PC-9 (cell line): ENCODE data around the gene CLEC16A. TPM values are rescaled to one million over a fixed set of nuclear protein-coding genes. Genes with fewer than 3 reads are reported as not detected.
A peak's percentile ranks its signal among the peaks of the same experiment; 100 is the strongest.

ENCODE experiments used
- BruUV-seq: library from RNA; stranded (reverse); fragments of 400-500 nt; replicated peaks from 2 replicates; lab custom pipeline; 2021; lab: Mats Ljungman, UMichigan
- CTCF ChIA-PET: fragments of 300-600 bp; sonication (Branson Sonifier 250); formaldehyde crosslinking; loops from one replicate; lab custom pipeline; 2022; ENCODE audit warnings: antibody characterized with exemption; lab: Charles Lee
- POLR2A ChIA-PET: fragments of 300-600 bp; sonication (Branson Sonifier 250); formaldehyde crosslinking; loops from one replicate; lab custom pipeline; 2022; ENCODE audit warnings: antibody characterized with exemption; ENCODE audit not compliant: unreplicated experiment; lab: Charles Lee
- DNase-seq, 2 experiments: peaks; one replicate each; pipeline versions ENCODE4 v3.0.0 to v3.0.0-alpha.2; 2015 to 2022; ENCODE audit warnings: mixed read lengths in 1 of 2
- H2AFZ ChIP-seq: fragments of 200-600 bp; sonication (generic); 2 replicates; pipeline ENCODE4 v1.8.1; 2017; ENCODE audit warnings: antibody characterized with exemption
- H3F3A ChIP-seq: fragments of 200-600 bp; sonication (generic); 2 replicates; pipeline ENCODE4 v1.8.1; 2017; ENCODE audit warnings: antibody characterized with exemption, mild to moderate bottlenecking, low read depth; ENCODE audit not compliant: insufficient read depth
- H3K27ac ChIP-seq: fragments of 200-600 bp; sonication (generic); 2 replicates; pipeline ENCODE4 v1.6.1; 2016; ENCODE audit warnings: mixed run types
- H3K27me3 ChIP-seq: fragments of 200-600 bp; sonication (generic); 2 replicates; pipeline ENCODE4 v1.6.1; 2016; ENCODE audit warnings: low read depth, mixed run types; ENCODE audit not compliant: insufficient read depth
- H3K36me3 ChIP-seq: fragments of 200-600 bp; sonication (generic); 2 replicates; pipeline ENCODE4 v1.6.1; 2016; ENCODE audit warnings: low read depth, mixed run types
- H3K4me1 ChIP-seq: fragments of 200-600 bp; sonication (generic); replicated peaks from 2 replicates; pipeline ENCODE4 v1.6.1; 2016; ENCODE audit warnings: mixed run types; ENCODE audit not compliant: insufficient read depth
- H3K4me2 ChIP-seq: fragments of 200-600 bp; sonication (generic); 2 replicates; pipeline ENCODE4 v1.6.1; 2017; ENCODE audit warnings: mixed run types
- H3K4me3 ChIP-seq: fragments of 200-600 bp; sonication (generic); 2 replicates; pipeline ENCODE4 v1.6.1; 2016; ENCODE audit warnings: mixed run types
- H3K79me2 ChIP-seq: fragments of 200-600 bp; sonication (generic); 2 replicates; pipeline ENCODE4 v1.6.1; 2017; ENCODE audit warnings: low read depth, mixed run types
- H3K9me2 ChIP-seq: fragments of 200-600 bp; sonication (generic); 2 replicates; pipeline ENCODE4 v1.8.1; 2017; ENCODE audit warnings: mild to moderate bottlenecking; ENCODE audit not compliant: insufficient read depth
- H3K9me3 ChIP-seq: fragments of 200-600 bp; sonication (generic); 2 replicates; pipeline ENCODE4 v1.8.1; 2016; ENCODE audit warnings: low read depth; ENCODE audit not compliant: insufficient read depth
- H4K20me1 ChIP-seq: fragments of 200-600 bp; sonication (generic); 2 replicates; pipeline ENCODE4 v1.8.1; 2017; ENCODE audit not compliant: insufficient read depth
- EZH2 ChIP-seq: fragments of 200-600 bp; sonication (generic); IDR thresholded peaks from 2 replicates; pipeline ENCODE4 v1.8.0; 2017; ENCODE audit warnings: antibody characterized with exemption, low read depth
- intact Hi-C: fragments of 100-400 bp; cut with micrococcal nuclease; formaldehyde crosslinking; loops from one replicate; pipeline ENCODE4 v1.10.0; 2022; ENCODE audit not compliant: unreplicated experiment
- total RNA-seq: library from RNA; stranded (reverse); gene quantifications from 2 replicates; pipeline ENCODE4 v1.2.3, GENCODE V29; 2021
- TF ChIP-seq, protein P1 (sequence below): fragments of 200-600 bp; sonication (generic); conservative IDR thresholded peaks from 2 replicates; pipeline ENCODE4 v1.6.1; 2017; ENCODE audit warnings: mixed run types, antibody characterized with exemption, mild to moderate bottlenecking, moderate library complexity

Gene CLEC16A
- total RNA-seq, 1 experiment from 2014 or later, result 34.9 TPM

DNA sequence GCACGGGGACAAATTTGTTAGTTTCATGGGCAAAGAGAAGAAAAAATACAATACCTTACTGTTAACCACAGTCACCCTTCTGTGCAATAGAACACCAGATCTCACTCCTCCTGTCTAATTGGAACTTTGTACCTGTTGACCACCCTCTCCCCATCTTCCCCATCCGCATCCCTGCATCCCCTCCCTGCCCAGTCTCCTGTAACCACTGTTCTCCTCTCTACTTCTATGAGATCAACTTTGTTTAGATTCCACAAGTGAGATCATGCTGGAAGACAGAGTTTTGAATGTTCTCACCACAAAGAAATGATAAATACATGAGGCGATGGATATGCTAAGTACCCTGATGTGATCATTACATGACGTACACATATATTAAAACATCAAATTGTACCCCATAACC is 47.7 kb downstream of the CLEC16A start:
- ChIA-PET CTCF (interaction anchor here (1.3 kb wide), 1 partner anchor 9 kb away, joined by 4 read pairs; no protein-coding TSS in a partner anchor), POLR2A (interaction anchor here (0.8 kb wide), 1 partner anchor 595 kb away, joined by 5 read pairs; the partner anchor contains the start of gene LITAF)
- TF ChIP-seq, protein P1, sequence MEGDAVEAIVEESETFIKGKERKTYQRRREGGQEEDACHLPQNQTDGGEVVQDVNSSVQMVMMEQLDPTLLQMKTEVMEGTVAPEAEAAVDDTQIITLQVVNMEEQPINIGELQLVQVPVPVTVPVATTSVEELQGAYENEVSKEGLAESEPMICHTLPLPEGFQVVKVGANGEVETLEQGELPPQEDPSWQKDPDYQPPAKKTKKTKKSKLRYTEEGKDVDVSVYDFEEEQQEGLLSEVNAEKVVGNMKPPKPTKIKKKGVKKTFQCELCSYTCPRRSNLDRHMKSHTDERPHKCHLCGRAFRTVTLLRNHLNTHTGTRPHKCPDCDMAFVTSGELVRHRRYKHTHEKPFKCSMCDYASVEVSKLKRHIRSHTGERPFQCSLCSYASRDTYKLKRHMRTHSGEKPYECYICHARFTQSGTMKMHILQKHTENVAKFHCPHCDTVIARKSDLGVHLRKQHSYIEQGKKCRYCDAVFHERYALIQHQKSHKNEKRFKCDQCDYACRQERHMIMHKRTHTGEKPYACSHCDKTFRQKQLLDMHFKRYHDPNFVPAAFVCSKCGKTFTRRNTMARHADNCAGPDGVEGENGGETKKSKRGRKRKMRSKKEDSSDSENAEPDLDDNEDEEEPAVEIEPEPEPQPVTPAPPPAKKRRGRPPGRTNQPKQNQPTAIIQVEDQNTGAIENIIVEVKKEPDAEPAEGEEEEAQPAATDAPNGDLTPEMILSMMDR, result no peak
- TF ChIP-seq EZH2, result no peak
- Histone ChIP-seq H3K4me1 (peaks cover 56% of the 10 kb centered on the region), H3K79me2 (peaks cover 7% of the 10 kb centered on the region; the same call in 1 of the 2 replicates), H3K36me3 (peaks cover 5% of the 10 kb centered on the region; the same call in 1 of the 2 replicates), H3K27ac (peak overlapping the region; percentile 95), H3F3A (peaks cover 36% of the 10 kb centered on the region), H2AFZ (no peak overlapping the region), H3K4me2 (peak overlapping the region; percentile 64), H3K4me3 (no peak overlapping the region), H3K9me2 (no peaks in the 10 kb centered on the region), H3K27me3 (no peaks in the 10 kb centered on the region), H4K20me1 (no peaks in the 10 kb centered on the region), H3K9me3 (no peaks in the 10 kb centered on the region)
- intact Hi-C loops, result loop anchor here (1.0 to 5.0 kb wide), 6 partner anchors 8 to 505 kb away; no protein-coding TSS in a partner anchor
- BruUV-seq, result no TSS peak
- no peak for DNase-seq

DNA sequence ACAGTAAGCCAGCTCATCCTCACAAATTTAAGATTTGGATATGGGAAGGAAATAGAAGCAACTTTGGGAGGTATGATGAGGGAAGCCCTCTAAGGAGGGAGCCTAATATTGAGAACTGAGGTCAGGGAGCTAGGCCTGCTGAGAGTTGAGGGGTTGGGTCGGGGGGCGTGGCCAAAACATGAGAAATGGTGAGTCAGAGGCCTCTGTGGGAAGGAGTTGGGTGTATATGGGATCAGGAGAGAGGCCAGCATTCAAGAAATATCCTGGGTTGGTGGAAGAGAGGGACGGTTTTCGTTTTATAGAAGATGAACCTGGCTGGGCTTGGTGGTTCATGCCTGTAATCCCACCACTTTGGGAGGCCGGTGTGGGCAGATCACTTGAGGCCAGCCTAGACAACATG is 48.4 kb downstream of the CLEC16A start:
- H3K9me3 ChIP-seq, result no peaks in the 10 kb centered on the region
- peaks cover 5% of the 10 kb centered on the region; the same call in 1 of the 2 replicates for H3K36me3 ChIP-seq
- TF ChIP-seq, protein P1, result no peak
- no peak for TF ChIP-seq EZH2
- intact Hi-C loops, result loop anchor here (1.0 to 5.0 kb wide), 6 partner anchors 8 to 505 kb away; no protein-coding TSS in a partner anchor
- H3K9me2 ChIP-seq, result no peaks in the 10 kb centered on the region
- no peak overlapping the region for H2AFZ ChIP-seq
- peak overlapping the region; percentile 5; the same call in 1 of the 2 replicates for H3K4me3 ChIP-seq
- CTCF ChIA-PET, result interaction anchor here (1.3 kb wide), 1 partner anchor 9 kb away, joined by 4 read pairs; no protein-coding TSS in a partner anchor
- no peaks in the 10 kb centered on the region for H3K27me3 ChIP-seq
- POLR2A ChIA-PET, result interaction anchor here (0.8 kb wide), 1 partner anchor 594 kb away, joined by 5 read pairs; the partner anchor contains the start of gene LITAF
- no TSS peak for BruUV-seq
- H4K20me1 ChIP-seq, result no peaks in the 10 kb centered on the region
- H3K79me2 ChIP-seq, result peaks cover 7% of the 10 kb centered on the region; the same call in 1 of the 2 replicates
- peaks cover 31% of the 10 kb centered on the region for H3F3A ChIP-seq
- H3K4me2 ChIP-seq, result peak overlapping the region; percentile 64
- DNase-seq, result peak; percentile 83 to 85
- peak overlapping the region; percentile 95 for H3K27ac ChIP-seq
- peaks cover 56% of the 10 kb centered on the region for H3K4me1 ChIP-seq

DNA sequence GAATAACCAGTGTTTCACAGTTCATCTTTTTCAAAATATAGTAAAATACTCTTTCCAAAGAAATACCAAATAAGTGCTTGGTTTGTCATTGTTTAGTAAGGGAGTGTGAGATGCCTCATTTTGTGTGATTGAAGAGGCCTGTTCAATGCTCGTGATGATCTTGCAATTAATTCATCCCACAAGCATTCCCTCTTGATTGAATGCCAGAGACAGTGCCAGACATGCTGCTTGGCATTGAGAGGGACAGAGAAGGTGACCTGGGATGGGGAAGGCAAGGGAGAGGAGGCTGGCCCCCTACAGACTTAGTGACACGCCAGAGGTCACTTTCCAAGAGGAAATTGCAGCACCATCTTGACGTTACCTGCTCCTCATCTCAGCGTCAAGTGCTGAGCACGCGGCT is 49.3 kb downstream of the CLEC16A start:
- no TSS peak for BruUV-seq
- POLR2A ChIA-PET, result no interaction called here

More for the DNA sequence above, 49.3 kb downstream of the CLEC16A start:
- Histone ChIP-seq H4K20me1 (no peaks in the 10 kb centered on the region), H3K4me1 (peaks cover 51% of the 10 kb centered on the region), H3K9me2 (no peaks in the 10 kb centered on the region), H3K9me3 (no peaks in the 10 kb centered on the region), H3K79me2 (peaks cover 7% of the 10 kb centered on the region; the same call in 1 of the 2 replicates), H3K4me3 (peak overlapping the region; percentile 5; the same call in 1 of the 2 replicates), H3K27me3 (no peaks in the 10 kb centered on the region), H3K36me3 (peaks cover 5% of the 10 kb centered on the region; the same call in 1 of the 2 replicates), H3F3A (peaks cover 29% of the 10 kb centered on the region), H2AFZ (no peak overlapping the region), H3K4me2 (peak overlapping the region; percentile 64), H3K27ac (peak overlapping the region; percentile 95)
- CTCF ChIA-PET, result no interaction called here
- DNase-seq, result no peak
- no peak for TF ChIP-seq EZH2
- TF ChIP-seq, protein P1, result no peak
- intact Hi-C loops, result loop anchor here (2.0 to 5.0 kb wide), 3 partner anchors 99 to 504 kb away; no protein-coding TSS in a partner anchor
